GM12891 (cell line): Measurements from ENCODE around the gene PKD1L1.
"Not testable (repeated sequence)": the region's sequence is repeated elsewhere in the genome, so short reads cannot be mapped to it uniquely, and the experiment has no call there.

ENCODE experiments used
- POLR2A ChIP-seq: IDR thresholded peaks from 2 replicates; pipeline ENCODE4 v1.6.1; 2011; ENCODE audit warnings: low read depth, low read length, control low read depth
- TAF1 ChIP-seq: IDR thresholded peaks from 2 replicates; pipeline ENCODE4 v1.6.1; 2011; ENCODE audit warnings: low read depth, low read length, control low read depth

- TF ChIP-seq TAF1, POLR2A: not testable (repeated sequence)
Observed at GRCh38 chr7:47795126-47795525, 153.1 kb downstream of the PKD1L1 start.
